DMS153 treated with DMSO at 0.1 percent for 48 hours (cell line): Measurements from ENCODE around the gene LIMD2.
"Not testable (repeated sequence)": the region's sequence is repeated elsewhere in the genome, so short reads cannot be mapped to it uniquely, and the experiment has no call there.

Experiments
- DNase-seq: peaks from one replicate; lab custom pipeline; 2025; ENCODE audit not compliant: unreplicated experiment; lab: John Stamatoyannopoulos, UW

Gene LIMD2

DNA sequence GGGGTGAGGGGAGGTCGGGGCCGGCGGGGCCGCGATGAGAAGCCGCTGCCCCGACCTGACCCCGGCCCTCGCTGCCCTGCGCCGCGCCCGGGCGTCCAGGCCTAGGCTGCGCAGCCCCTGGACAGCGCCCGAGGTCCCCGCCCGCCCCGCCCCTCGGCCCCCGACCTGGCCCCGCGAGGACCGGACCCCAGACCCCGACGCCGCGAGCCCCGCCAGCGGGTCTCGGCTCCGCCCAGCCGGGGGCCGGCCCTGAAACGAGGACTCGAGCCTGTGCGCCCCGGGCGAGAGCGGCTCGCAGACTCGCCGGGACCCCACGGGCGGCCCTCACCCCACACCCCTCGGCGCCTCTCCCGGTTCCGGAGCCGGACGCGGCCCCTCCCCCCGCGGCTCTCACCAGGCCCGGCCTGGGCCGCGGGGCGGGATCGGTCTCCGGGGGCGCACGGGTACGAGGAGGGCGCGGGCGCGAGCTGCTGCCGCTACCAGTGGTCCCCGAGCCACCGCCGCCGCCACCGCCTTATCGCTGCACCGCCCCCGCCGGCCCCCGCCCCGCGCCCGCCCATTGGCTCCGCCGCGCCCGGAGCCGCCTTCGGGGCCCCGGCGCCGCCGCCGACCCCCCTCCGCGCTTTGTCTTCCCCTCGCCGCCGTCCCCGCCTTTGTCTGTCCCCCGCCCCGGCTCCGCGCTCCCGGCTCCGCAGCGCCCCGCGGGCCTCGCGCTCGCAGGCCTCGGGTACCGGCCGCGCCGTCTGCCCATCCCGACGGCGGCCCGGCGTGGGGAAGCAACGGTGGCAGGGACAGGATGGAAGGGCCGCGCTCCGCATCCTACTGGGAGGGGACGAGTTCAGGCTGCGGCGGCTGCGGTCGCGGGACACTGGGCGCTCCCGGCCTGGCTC is at the start of gene LIMD2:
Gene LIMD2, minus strand, starts transcription at position 488 of the 890 bp plus-strand sequence. CDS start 827 bp downstream, outside the sequence.
- DNase-seq: peak; percentile 37

DNA sequence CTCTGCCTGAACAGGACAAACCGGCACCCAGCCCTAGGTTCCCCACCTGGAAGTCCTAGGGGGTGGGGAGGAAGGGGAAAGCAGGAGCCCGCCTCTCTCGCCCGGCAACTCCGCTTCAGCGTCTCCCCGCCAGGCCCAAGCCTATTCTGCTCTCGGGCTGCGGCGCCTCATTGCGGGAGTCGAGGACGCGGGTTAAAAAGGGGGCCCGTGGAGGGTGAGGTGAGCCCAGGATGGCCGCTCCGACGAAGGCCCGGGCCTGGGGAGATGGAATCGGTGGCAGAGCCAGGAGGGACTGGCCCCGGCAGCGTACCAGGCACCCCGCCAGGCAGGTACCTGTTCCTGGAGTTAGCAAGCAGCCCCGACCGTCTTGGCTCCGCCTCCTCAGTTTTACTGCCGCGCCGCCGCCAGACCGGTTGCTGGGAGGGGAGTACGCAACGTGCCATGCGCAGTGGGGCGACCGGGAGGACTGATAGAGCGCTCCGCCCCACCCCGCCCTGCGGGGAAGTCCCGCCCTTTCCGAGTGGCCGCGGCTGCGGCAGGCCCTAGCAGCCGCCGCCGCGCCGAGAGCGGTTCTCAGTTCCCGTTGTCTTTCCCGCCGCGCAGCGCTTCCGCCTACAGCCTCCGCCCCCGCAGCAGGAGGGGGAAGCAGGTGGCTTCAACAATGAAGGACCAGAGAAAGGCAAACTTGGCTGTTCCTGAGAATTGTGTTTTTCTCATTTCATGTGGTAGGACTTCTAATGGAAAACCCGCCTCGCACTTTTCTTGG is 41.7 kb upstream of the LIMD2 start, which contains the start of gene STRADA:
Gene STRADA, minus strand, starts transcription at position 392 of the 766 bp plus-strand sequence. CDS start 13,430 bp downstream, outside the sequence.
- DNase-seq: peak; percentile 98

DNA sequence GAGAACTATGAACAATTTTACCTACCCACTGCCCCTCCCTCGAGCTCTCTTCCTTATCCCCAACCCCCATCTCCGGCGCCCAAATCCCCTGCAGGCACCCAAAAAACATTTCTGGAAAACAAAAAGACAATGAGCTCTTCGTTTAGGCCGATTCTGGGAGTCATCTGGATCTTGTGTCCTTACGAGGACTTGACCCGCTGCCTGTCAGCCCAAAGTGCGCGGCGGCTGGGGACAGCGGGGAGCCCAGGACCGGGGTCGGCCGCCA is 41.1 kb upstream of the LIMD2 start:
- no peak for DNase-seq

DNA sequence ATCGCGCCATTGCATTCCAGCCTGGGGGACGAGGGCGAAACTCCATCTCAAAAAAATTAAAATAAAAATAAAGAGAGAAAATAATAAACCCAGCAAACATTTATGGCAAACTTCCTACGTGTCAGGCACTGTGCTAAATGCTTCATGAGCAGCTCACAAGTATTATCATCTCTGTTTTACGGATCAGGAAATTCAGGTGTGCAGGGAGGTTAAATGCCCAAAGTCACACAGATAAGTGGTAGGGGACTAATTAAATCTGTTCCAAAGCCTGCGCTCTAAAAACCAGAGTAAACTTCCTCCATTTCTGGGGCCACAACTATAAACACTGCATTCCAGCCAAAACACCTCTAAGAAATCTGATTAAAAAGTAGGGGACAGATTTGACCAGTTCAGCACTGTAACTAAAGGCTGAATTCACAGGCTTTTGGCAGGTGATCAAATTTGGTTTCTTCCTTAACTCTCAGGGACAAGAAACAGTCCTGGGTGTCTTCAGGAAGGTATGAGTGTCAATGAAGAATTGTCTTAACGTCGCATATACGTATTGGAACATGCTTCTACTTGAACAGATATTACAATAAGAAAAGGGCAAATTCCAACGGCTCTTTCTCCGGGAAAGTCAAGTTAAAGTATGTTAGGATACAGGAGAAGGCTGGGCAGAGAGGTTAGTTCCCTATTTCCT is 40.7 kb upstream of the LIMD2 start:
- no peak for DNase-seq

DNA sequence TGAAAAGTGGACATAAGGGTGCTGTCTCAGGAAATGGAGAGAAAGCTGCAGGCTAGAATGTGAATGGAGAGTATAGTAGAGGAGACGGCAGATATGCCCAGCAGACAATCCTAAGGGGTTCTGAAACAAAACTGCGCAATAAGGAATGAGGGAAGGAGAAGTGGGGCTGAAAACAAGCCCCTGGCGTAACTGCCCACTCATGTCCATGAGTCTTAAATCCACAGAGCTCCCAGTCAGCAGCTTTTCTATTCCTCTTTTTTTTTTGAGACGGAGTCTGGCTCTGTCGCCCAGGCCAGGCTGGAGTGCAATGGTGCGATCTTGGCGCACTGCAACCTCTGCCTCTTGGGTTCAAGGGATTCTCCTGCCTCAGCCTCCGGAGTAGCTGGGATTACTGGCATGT is 35.8 kb upstream of the LIMD2 start:
- no peak for DNase-seq

DNA sequence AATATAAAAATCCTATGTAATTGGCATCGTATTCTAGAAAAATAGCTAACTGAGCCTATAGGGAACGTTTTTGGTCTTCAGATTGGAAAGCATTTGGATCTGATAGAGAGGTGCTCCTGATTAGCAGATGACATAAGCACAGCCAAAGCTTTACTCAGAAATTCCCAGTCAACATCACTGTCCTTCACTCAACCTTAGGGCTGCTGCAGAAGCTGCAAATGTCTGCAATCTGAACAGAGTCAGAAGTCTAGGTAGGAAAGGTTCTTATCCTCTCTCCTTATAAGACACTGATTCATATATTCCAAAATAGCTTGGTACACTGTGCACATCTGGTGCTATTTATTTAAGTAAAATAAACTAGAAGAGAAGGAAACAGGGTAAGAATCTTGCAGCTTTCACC is 22.5 kb upstream of the LIMD2 start:
- no peak for DNase-seq

GRCh38 chr17:63720194-63720593 is 20.3 kb upstream of the LIMD2 start:
- DNase-seq: not testable (repeated sequence)

GRCh38 chr17:63718988-63719387 is 19.1 kb upstream of the LIMD2 start:
- no peak for DNase-seq

- no peak for DNase-seq
These were observed 16.5 kb upstream of the LIMD2 start for GRCh38 chr17:63716426-63716825.

GRCh38 chr17:63714550-63715277 is 14.8 kb upstream of the LIMD2 start:
- no peak for DNase-seq

- no peak for DNase-seq
These were observed 9.2 kb upstream of the LIMD2 start for GRCh38 chr17:63709110-63709509.

DNA sequence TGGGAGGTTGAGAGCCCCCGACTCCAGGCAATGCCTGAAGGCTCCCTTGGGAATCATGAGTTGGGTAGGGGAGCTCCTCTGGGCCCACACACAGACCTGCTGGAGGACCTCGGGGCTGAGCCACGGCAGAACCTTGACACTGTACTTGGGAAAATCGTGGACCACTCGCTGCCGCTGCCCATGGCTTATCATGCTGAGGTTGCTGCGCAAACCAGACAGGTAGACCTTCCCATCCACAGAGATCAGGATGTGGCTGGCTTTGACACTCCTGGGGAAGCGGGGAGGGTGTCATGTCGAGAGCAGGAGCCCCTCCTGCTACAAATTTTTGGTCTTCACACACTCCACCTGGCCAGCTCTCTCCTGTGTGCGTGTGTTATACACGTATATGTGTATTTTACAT is 7.2 kb upstream of the LIMD2 start:
- DNase-seq: no peak

- no peak for DNase-seq
These were observed 6.6 kb upstream of the LIMD2 start for GRCh38 chr17:63706336-63707082.

DNA sequence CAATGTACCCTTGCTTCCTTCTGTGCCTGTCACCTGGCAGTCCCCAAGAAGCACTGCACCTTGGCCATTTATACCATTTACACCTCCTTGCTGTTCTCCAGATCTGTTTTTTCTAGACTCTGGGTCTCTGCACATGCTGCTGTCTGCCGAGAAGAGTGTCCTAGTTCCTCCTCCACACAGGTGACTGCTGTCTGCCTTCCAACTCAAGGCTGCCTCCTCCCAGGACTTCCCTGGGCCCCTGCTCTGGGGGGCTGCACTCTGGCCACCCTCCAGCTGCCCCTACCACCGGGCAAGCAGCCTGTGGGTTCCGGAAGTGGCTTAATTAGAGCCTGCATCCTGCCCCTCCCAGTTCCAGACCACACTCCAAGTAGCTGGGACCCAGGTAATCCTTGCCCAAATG is 5.7 kb upstream of the LIMD2 start:
- no peak for DNase-seq

DNA sequence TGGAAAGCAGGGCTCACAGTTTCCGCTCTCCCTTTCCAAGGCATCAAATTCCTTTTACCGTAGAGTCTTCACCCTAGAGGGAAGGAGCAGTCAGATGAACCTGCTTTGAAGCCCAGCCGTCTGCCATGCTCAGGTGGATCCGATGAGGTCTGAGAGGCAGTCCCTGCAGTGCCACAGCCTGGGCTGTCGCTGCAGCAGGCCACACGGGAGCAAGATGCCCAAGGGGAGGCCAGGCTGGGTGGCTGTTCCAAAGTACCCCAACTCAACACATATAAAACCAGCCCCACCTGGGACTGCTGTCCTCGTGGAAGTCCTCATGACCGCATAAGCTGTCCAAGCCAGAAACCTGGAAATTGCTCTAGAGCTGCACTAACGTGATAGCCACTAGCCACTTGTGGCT is 4.9 kb upstream of the LIMD2 start:
- no peak for DNase-seq

DNA sequence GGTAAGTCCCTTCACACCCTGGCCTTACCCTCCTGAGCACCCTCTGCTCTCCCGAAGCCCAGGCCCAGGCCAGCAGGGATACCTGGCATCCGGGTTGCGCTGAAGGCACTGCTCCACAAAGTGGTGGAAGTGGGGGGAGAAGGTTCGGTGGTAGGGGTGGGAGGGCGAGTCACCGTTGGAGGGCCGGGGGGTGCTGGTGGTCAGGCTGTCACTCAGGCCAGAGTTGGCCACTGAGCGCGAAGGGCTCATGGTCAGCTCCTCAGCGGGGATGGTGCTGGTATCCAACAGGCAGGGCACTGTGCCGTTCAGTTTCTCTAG is 4.3 kb upstream of the LIMD2 start:
- no peak for DNase-seq

GRCh38 chr17:63703556-63704258 is 3.8 kb upstream of the LIMD2 start:
- no peak for DNase-seq

GRCh38 chr17:63703029-63703428 is 3.1 kb upstream of the LIMD2 start:
- no peak for DNase-seq

GRCh38 chr17:63702721-63703015 is 2.7 kb upstream of the LIMD2 start:
- no peak for DNase-seq
